SK-N-SH (cell line): Measurements from ENCODE around the gene UBE2C. TPM values are rescaled to one million over a fixed set of nuclear protein-coding genes. Genes with fewer than 3 reads are reported as not detected.

Experiments used
- CTCF ChIA-PET: fragments of 300-600, 350-600 bp; formaldehyde crosslinking; extraction: SDS; loops from one replicate; lab custom pipeline; 2021; lab: Yijun Ruan, JAX
- POLR2A ChIA-PET: fragments of 350-600 bp; sonication (Branson Sonifier 250); formaldehyde crosslinking; extraction: SDS; loops from one replicate; lab custom pipeline; 2020; ENCODE audit warnings: antibody characterized with exemption, inconsistent platforms; lab: Yijun Ruan, JAX
- DNase-seq: peaks from one replicate; pipeline ENCODE4 v3.0.0; 2012
- H2AFZ ChIP-seq: fragments of 200-600 bp; sonication (generic); 2 replicates; pipeline ENCODE4 v1.8.1; 2016; ENCODE audit warnings: antibody characterized with exemption, mild to moderate bottlenecking, low read depth
- H3F3A ChIP-seq: fragments of 200-600 bp; sonication (generic); replicated peaks from 2 replicates; pipeline ENCODE3; 2016; ENCODE audit warnings: antibody characterized with exemption, mild to moderate bottlenecking; ENCODE audit not compliant: insufficient read depth
- H3K27ac ChIP-seq, 2 experiments: fragments of 200-500 bp in 1 of 2; fragments of 200-600 bp in 1 of 2; sonication (Bioruptor generic) in 1 of 2; sonication (generic), shearing (Covaris generic) in 1 of 2; 2 replicates each; pipeline versions ENCODE4 v1.5.1 to v1.6.1; 2014 to 2016; ENCODE audit warnings: low read depth in 2 of 2, inconsistent platforms in 1 of 2, low read length in 1 of 2, mild to moderate bottlenecking in 1 of 2, mixed read lengths in 1 of 2
- H3K27me3 ChIP-seq: fragments of 200-600 bp; sonication (generic), shearing (Covaris generic); 2 replicates; pipeline ENCODE4 v1.6.1; 2016; ENCODE audit warnings: mixed run types; ENCODE audit not compliant: insufficient read depth
- H3K36me3 ChIP-seq, 2 experiments: fragments of 200-500 bp in 1 of 2; fragments of 200-600 bp in 1 of 2; sonication (Bioruptor generic) in 1 of 2; sonication (generic) in 1 of 2; replicated peaks in 1 of 2; 2 replicates each; pipeline versions ENCODE3 to v1.5.1; 2014 to 2016; ENCODE audit warnings: low read length in 1 of 2, mild to moderate bottlenecking in 1 of 2; ENCODE audit not compliant: insufficient read depth in 2 of 2, control insufficient read depth in 1 of 2
- H3K4me1 ChIP-seq, 2 experiments: fragments of 200-500 bp in 1 of 2; fragments of 200-600 bp in 1 of 2; sonication (Bioruptor generic) in 1 of 2; sonication (generic), shearing (Covaris generic) in 1 of 2; 2 replicates each; pipeline versions ENCODE4 v1.5.1 to v1.6.1; 2014 to 2016; ENCODE audit warnings: low read depth in 1 of 2, low read length in 1 of 2, mixed run types in 1 of 2; ENCODE audit not compliant: insufficient read depth in 2 of 2, control insufficient read depth in 1 of 2
- H3K4me2 ChIP-seq: fragments of 200-600 bp; sonication (generic), shearing (Covaris generic); 2 replicates; pipeline ENCODE4 v1.6.1; 2017; ENCODE audit warnings: mixed run types
- H3K4me3 ChIP-seq, 2 experiments: fragments of 200-500 bp in 1 of 2; fragments of 200-600 bp in 1 of 2; sonication (Bioruptor generic) in 1 of 2; sonication (generic), shearing (Covaris generic) in 1 of 2; 2 replicates each; pipeline versions ENCODE4 v1.5.1 to v1.8.1; 2014 to 2016; ENCODE audit warnings: low read depth in 2 of 2, inconsistent platforms in 1 of 2, low read length in 1 of 2, mild to moderate bottlenecking in 1 of 2, mixed read lengths in 1 of 2, moderate library complexity in 1 of 2
- H3K79me2 ChIP-seq: fragments of 200-600 bp; sonication (generic); 2 replicates; pipeline ENCODE4 v1.8.1; 2017; ENCODE audit warnings: mild to moderate bottlenecking; ENCODE audit not compliant: insufficient read depth
- H3K9ac ChIP-seq: fragments of 200-600 bp; sonication (generic); 2 replicates; pipeline ENCODE4 v1.6.1; 2017; ENCODE audit warnings: mixed run types
- H3K9me2 ChIP-seq: fragments of 200-600 bp; sonication (generic); 2 replicates; pipeline ENCODE4 v1.6.1; 2017; ENCODE audit warnings: mixed run types
- H3K9me3 ChIP-seq: fragments of 200-600 bp; sonication (generic); 2 replicates; pipeline ENCODE4 v1.6.1; 2017; ENCODE audit warnings: mixed run types, mild to moderate bottlenecking, moderate library complexity
- H4K20me1 ChIP-seq: fragments of 200-600 bp; sonication (generic); 2 replicates; pipeline ENCODE4 v1.6.1; 2017; ENCODE audit warnings: mild to moderate bottlenecking, mixed run types; ENCODE audit not compliant: insufficient read depth
- CHD2 ChIP-seq: fragments of 150-350 bp; IDR thresholded peaks from 2 replicates; pipeline ENCODE4 v1.6.1; 2018; ENCODE audit warnings: low read length; ENCODE audit not compliant: partially characterized antibody
- ELF1 ChIP-seq: IDR thresholded peaks from 2 replicates; pipeline ENCODE4 v1.4.0; 2012
- EP300 ChIP-seq, 2 experiments: IDR thresholded peaks; 2 replicates each; pipeline versions ENCODE4 v1.4.0 to v1.6.1; 2012; ENCODE audit warnings: borderline replicate concordance in 1 of 2, low read depth in 1 of 2, low read length in 1 of 2
- EZH2phosphoT487 ChIP-seq: fragments of 200-600 bp; sonication (generic); IDR thresholded peaks from 2 replicates; pipeline ENCODE4 v1.6.1; 2017; ENCODE audit warnings: low read depth, mixed run types, mild to moderate bottlenecking, antibody characterized with exemption, moderate library complexity, borderline replicate concordance
- FOXJ3 ChIP-seq: sonication (generic); formaldehyde crosslinking; IDR thresholded peaks from 2 replicates; pipeline ENCODE4 v1.5.1; 2020; ENCODE audit warnings: mild to moderate bottlenecking, missing genetic modification reagents
- MEF2A ChIP-seq: IDR thresholded peaks from 2 replicates; pipeline ENCODE4 v1.4.0; 2012; ENCODE audit warnings: low read depth, borderline replicate concordance
- SMC3 ChIP-seq: IDR thresholded peaks from 2 replicates; pipeline ENCODE4 v1.6.1; 2012; ENCODE audit warnings: low read depth, low read length, improper control_type of control experiment
- TAF1 ChIP-seq: IDR thresholded peaks from 2 replicates; pipeline ENCODE4 v1.6.1; 2012; ENCODE audit warnings: low read depth, mild to moderate bottlenecking, low read length, moderate library complexity, borderline replicate concordance
- WGBS: methylation state at CpG from one replicate; pipeline ENCODE4 v1.1.6; 2017; ENCODE audit warnings: low lambda C conversion rate; 5-methylcytosine and 5-hydroxymethylcytosine counted together
- polyA plus RNA-seq, 3 experiments: library from polyadenylated mRNA; depleted of rRNA; stranded (reverse); fragments of >200 nt; gene quantifications; 2 replicates each; pipeline ENCODE4 v1.2.3, GENCODE V29; 2012
- TF ChIP-seq, protein P1 (sequence below): IDR thresholded peaks from 2 replicates; pipeline ENCODE4 v1.4.0; 2012; ENCODE audit warnings: low read depth, borderline replicate concordance
- TF ChIP-seq, protein P2 (sequence below): fragments of 150-350 bp; IDR thresholded peaks from 2 replicates; pipeline ENCODE4 v1.6.1; 2016; ENCODE audit warnings: mild to moderate bottlenecking, low read depth, low read length
- TF ChIP-seq, protein P3 (sequence below): IDR thresholded peaks from 2 replicates; pipeline ENCODE4 v1.6.1; 2012; ENCODE audit warnings: mild to moderate bottlenecking, low read depth, low read length, moderate library complexity
- TF ChIP-seq, protein P4 (sequence below): IDR thresholded peaks from 2 replicates; pipeline ENCODE4; 2012

UBE2C gene
- polyA plus RNA-seq, 1 of the 3 experiments (the other 2 are of a cell fraction): 115 TPM

DNA sequence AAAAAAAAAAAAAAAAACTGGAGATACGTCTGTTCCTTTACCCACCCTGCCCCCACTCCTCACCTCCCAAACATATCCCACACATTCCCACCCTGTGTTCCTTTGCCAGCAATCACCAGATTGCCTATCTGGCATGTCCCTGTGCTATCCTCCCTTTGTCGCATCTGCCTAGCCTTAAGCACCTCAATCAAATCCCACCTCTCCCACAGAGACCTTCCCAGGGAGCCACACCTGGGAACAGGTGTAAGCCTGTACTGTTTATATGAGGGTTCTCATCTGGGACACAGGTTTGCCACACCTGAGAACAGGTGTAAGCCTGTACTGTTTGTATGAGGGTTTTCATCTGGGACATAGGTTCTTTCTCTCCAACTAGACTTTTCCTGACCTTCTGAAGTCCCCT lies 37.5 kb upstream of the UBE2C start:
- CTCF ChIA-PET: interaction anchor here (0.9 kb wide), 1 partner anchor 463 kb away, joined by 5 read pairs; no protein-coding TSS in a partner anchor
- TF ChIP-seq, protein P1, sequence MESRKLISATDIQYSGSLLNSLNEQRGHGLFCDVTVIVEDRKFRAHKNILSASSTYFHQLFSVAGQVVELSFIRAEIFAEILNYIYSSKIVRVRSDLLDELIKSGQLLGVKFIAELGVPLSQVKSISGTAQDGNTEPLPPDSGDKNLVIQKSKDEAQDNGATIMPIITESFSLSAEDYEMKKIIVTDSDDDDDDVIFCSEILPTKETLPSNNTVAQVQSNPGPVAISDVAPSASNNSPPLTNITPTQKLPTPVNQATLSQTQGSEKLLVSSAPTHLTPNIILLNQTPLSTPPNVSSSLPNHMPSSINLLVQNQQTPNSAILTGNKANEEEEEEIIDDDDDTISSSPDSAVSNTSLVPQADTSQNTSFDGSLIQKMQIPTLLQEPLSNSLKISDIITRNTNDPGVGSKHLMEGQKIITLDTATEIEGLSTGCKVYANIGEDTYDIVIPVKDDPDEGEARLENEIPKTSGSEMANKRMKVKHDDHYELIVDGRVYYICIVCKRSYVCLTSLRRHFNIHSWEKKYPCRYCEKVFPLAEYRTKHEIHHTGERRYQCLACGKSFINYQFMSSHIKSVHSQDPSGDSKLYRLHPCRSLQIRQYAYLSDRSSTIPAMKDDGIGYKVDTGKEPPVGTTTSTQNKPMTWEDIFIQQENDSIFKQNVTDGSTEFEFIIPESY: no peak
- TF ChIP-seq, protein P2, sequence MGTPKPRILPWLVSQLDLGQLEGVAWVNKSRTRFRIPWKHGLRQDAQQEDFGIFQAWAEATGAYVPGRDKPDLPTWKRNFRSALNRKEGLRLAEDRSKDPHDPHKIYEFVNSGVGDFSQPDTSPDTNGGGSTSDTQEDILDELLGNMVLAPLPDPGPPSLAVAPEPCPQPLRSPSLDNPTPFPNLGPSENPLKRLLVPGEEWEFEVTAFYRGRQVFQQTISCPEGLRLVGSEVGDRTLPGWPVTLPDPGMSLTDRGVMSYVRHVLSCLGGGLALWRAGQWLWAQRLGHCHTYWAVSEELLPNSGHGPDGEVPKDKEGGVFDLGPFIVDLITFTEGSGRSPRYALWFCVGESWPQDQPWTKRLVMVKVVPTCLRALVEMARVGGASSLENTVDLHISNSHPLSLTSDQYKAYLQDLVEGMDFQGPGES: no peak
- no peak for TF ChIP-seq CHD2
- H3K9me3 ChIP-seq: no peaks in the 10 kb centered on the region

DNA sequence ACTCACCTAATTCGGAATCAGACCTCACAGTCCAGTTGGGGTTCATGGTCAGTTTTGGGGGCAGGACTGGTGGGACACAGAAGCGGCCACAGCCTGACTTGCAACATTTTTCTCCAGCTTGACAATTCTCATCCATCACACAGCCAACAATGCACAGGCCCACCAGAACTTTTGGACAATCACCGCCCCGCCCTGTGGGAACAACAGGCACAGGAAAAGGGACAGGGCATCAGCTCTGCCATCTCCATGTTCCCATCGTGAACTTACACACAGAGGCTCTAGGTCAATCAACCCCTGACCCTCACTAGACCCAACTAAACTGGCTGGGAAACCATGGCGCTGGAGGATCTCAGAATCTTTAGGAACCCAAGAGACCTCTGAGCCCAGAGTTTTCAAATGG lies 37.0 kb upstream of the UBE2C start:
- Histone ChIP-seq H3K4me1 (peaks cover 3 to 18% of the 10 kb centered on the region in 2 experiments; a peak in 3 of 4 replicates), H3K79me2 (no peaks in the 10 kb centered on the region), H3K9ac (no peak overlapping the region), H3K4me2 (no peak overlapping the region), H3K9me3 (no peaks in the 10 kb centered on the region), H3K36me3 (no peaks in the 10 kb centered on the region), H3K27me3 (no peaks in the 10 kb centered on the region), H3K27ac (no peak overlapping the region), H3F3A (peaks cover 21% of the 10 kb centered on the region), H3K4me3 (no peak overlapping the region), H3K9me2 (no peaks in the 10 kb centered on the region), H2AFZ (no peak overlapping the region), H4K20me1 (no peaks in the 10 kb centered on the region)
- ChIA-PET POLR2A (no interaction called here), CTCF (no interaction called here)
- no peak for TF ChIP-seq CHD2
- no peak for TF ChIP-seq FOXJ3 (CRISPR knock-in tag)
- no peak for TF ChIP-seq MEF2A
- no peak for TF ChIP-seq SMC3
- TF ChIP-seq ELF1: no peak
- no peak for TF ChIP-seq EP300 (IDR thresholded peaks at IDR 0.05; ENCODE audit: borderline replicate concordance in 1 of 2, low read depth in 1 of 2, low read length in 1 of 2)
- TF ChIP-seq, protein P3, sequence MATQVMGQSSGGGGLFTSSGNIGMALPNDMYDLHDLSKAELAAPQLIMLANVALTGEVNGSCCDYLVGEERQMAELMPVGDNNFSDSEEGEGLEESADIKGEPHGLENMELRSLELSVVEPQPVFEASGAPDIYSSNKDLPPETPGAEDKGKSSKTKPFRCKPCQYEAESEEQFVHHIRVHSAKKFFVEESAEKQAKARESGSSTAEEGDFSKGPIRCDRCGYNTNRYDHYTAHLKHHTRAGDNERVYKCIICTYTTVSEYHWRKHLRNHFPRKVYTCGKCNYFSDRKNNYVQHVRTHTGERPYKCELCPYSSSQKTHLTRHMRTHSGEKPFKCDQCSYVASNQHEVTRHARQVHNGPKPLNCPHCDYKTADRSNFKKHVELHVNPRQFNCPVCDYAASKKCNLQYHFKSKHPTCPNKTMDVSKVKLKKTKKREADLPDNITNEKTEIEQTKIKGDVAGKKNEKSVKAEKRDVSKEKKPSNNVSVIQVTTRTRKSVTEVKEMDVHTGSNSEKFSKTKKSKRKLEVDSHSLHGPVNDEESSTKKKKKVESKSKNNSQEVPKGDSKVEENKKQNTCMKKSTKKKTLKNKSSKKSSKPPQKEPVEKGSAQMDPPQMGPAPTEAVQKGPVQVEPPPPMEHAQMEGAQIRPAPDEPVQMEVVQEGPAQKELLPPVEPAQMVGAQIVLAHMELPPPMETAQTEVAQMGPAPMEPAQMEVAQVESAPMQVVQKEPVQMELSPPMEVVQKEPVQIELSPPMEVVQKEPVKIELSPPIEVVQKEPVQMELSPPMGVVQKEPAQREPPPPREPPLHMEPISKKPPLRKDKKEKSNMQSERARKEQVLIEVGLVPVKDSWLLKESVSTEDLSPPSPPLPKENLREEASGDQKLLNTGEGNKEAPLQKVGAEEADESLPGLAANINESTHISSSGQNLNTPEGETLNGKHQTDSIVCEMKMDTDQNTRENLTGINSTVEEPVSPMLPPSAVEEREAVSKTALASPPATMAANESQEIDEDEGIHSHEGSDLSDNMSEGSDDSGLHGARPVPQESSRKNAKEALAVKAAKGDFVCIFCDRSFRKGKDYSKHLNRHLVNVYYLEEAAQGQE: no peak
- no peak for TF ChIP-seq TAF1
- TF ChIP-seq, protein P4, sequence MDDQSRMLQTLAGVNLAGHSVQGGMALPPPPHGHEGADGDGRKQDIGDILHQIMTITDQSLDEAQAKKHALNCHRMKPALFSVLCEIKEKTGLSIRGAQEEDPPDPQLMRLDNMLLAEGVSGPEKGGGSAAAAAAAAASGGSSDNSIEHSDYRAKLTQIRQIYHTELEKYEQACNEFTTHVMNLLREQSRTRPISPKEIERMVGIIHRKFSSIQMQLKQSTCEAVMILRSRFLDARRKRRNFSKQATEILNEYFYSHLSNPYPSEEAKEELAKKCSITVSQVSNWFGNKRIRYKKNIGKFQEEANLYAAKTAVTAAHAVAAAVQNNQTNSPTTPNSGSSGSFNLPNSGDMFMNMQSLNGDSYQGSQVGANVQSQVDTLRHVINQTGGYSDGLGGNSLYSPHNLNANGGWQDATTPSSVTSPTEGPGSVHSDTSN: no peak
- TF ChIP-seq EZH2phosphoT487: no peak
- no peak for DNase-seq
- WGBS: 70% methylated on average over 6 of the region's 6 CpGs

More for the DNA sequence above, 37.5 kb upstream of the UBE2C start:
- Histone ChIP-seq H3K4me1 (peaks cover 3 to 13% of the 10 kb centered on the region in 2 experiments; a peak in 3 of 4 replicates), H3K27me3 (no peaks in the 10 kb centered on the region), H3K9me2 (no peaks in the 10 kb centered on the region), H3K27ac (no peak overlapping the region), H4K20me1 (no peaks in the 10 kb centered on the region), H3K36me3 (no peaks in the 10 kb centered on the region), H3K9ac (no peak overlapping the region), H3K79me2 (no peaks in the 10 kb centered on the region), H2AFZ (no peak overlapping the region), H3F3A (peaks cover 21% of the 10 kb centered on the region), H3K4me2 (no peak overlapping the region), H3K4me3 (no peak overlapping the region)
- WGBS: 79% methylated on average over 2 of the region's 2 CpGs
- DNase-seq: no peak
- POLR2A ChIA-PET: no interaction called here
